Keratinocyte (primary cell): ENCODE measurements around the gene MAGEA9B. TPM values are rescaled to one million over a fixed set of nuclear protein-coding genes. Genes with fewer than 3 reads are reported as not detected.
"Not testable (repeated sequence)": the region's sequence is repeated elsewhere in the genome, so short reads cannot be mapped to it uniquely, and the experiment has no call there.

Experiments used
- DNase-seq: peaks from one replicate; pipeline ENCODE4 v3.0.0-alpha.2; 2011; ENCODE audit warnings: low read depth, missing footprints, low spot score
- FAIRE-seq: peaks from 2 replicates; lab custom pipeline; 2011; peaks lifted over from hg19 to GRCh38; lab: Jason Lieb, UNC
- H2AFZ ChIP-seq: 2 replicates; pipeline ENCODE4 v1.6.0; 2012; ENCODE audit warnings: low read length, control low read depth, inconsistent platforms; ENCODE audit not compliant: control insufficient read depth
- H3K27ac ChIP-seq: 2 replicates; pipeline ENCODE4 v1.5.1; 2011; ENCODE audit warnings: low read length; ENCODE audit not compliant: control insufficient read depth, insufficient read depth
- H3K27me3 ChIP-seq: 3 replicates; pipeline ENCODE4 v1.6.0; 2011; ENCODE audit warnings: low read length; ENCODE audit not compliant: control insufficient read depth, insufficient read depth; ENCODE audit errors: extremely low read depth
- H3K36me3 ChIP-seq, 2 experiments: 2 replicates in 1 of 2; 3 replicates in 1 of 2; pipeline ENCODE4 v1.5.1; 2011; ENCODE audit warnings: low read length in 2 of 2, mild to moderate bottlenecking in 1 of 2; ENCODE audit not compliant: control insufficient read depth in 2 of 2, insufficient read depth in 2 of 2; ENCODE audit errors: extremely low read depth in 1 of 2
- H3K4me1 ChIP-seq: 3 replicates; pipeline ENCODE4 v1.5.1; 2011; ENCODE audit warnings: low read length; ENCODE audit not compliant: control insufficient read depth, insufficient read depth; ENCODE audit errors: extremely low read depth
- H3K4me2 ChIP-seq: 3 replicates; pipeline ENCODE4 v1.6.0; 2011; ENCODE audit warnings: low read depth, low read length; ENCODE audit not compliant: control insufficient read depth, insufficient read depth; ENCODE audit errors: extremely low read depth
- H3K4me3 ChIP-seq, 3 experiments: fragments of 200-600 bp in 1 of 3; sonication (generic) in 1 of 3; 2 replicates in 2 of 3; 3 replicates in 1 of 3; pipeline ENCODE4 v1.5.1; 2011 to 2016; ENCODE audit warnings: low read length in 3 of 3, mild to moderate bottlenecking in 3 of 3, control low read depth in 2 of 3, inconsistent platforms in 1 of 3, low read depth in 1 of 3, mixed read lengths in 1 of 3, mixed run types in 1 of 3, moderate library complexity in 1 of 3; ENCODE audit not compliant: control insufficient read depth in 2 of 3, insufficient read depth in 2 of 3; ENCODE audit errors: extremely low read depth in 1 of 3
- H3K79me2 ChIP-seq: 2 replicates; pipeline ENCODE4 v1.6.0; 2012; ENCODE audit warnings: low read length; ENCODE audit not compliant: control insufficient read depth, insufficient read depth
- H3K9ac ChIP-seq: 3 replicates; pipeline ENCODE4 v1.6.0; 2011; ENCODE audit warnings: low read length; ENCODE audit not compliant: control insufficient read depth, insufficient read depth; ENCODE audit errors: extremely low read depth
- H3K9me1 ChIP-seq: 3 replicates; pipeline ENCODE4 v1.6.0; 2011; ENCODE audit warnings: low read length; ENCODE audit not compliant: control insufficient read depth, insufficient read depth; ENCODE audit errors: extremely low read depth
- H3K9me3 ChIP-seq: 2 replicates; pipeline ENCODE4 v1.5.1; 2012; ENCODE audit warnings: low read depth, low read length; ENCODE audit not compliant: control insufficient read depth
- H4K20me1 ChIP-seq: 3 replicates; pipeline ENCODE4 v1.6.0; 2011; ENCODE audit warnings: low read length; ENCODE audit not compliant: control insufficient read depth, insufficient read depth; ENCODE audit errors: extremely low read depth
- CTCF ChIP-seq, 3 experiments: IDR thresholded peaks in 1 of 3; conservative IDR thresholded peaks in 1 of 3; optimal IDR thresholded peaks in 1 of 3; 2 replicates in 2 of 3; 3 replicates in 1 of 3; pipeline versions ENCODE3 to v1.5.1; 2011; ENCODE audit warnings: low read length in 3 of 3, mild to moderate bottlenecking in 3 of 3, moderate library complexity in 2 of 3, control low read depth in 1 of 3, inconsistent platforms in 1 of 3; ENCODE audit not compliant: insufficient read depth in 2 of 3; ENCODE audit errors: extremely low read depth in 1 of 3
- EZH2 ChIP-seq: IDR thresholded peaks from one replicate; pipeline ENCODE4 v1.6.1; 2012; ENCODE audit warnings: inconsistent platforms, mild to moderate bottlenecking, low read length, moderate library complexity
- dilution Hi-C: fragments of 300-500 bp; cut with MboI; formaldehyde crosslinking; loops from one replicate; pipeline ENCODE4 v1.7.0; 2020; ENCODE audit warnings: low sequenced_read_pairs; ENCODE audit not compliant: extremely low pct_ligation_motif_present
- polyA plus RNA-seq, 5 experiments: library from polyadenylated mRNA; depleted of rRNA in 3 of 5; stranded (reverse) in 3 of 5; stranded (forward) in 1 of 5; unstranded in 1 of 5; fragments of >200 nt; gene quantifications; 1 replicate in 1 of 5; 2 replicates in 3 of 5; 3 replicates in 1 of 5; pipeline versions ENCODE4 v1.2.1 to v1.2.3, GENCODE V29; 2011 to 2012; ENCODE audit warnings: missing spikeins in 2 of 5, low read depth in 1 of 5, low replicate concordance in 1 of 5

The MAGEA9B gene
- polyA plus RNA-seq, 1 donor (not counting 4 experiments of a cell fraction or from before 2014, with no cell fraction given) = not detected

GRCh38 chrX:149628768-149629167, 41.5 kb upstream of the MAGEA9B start:
- Histone ChIP-seq H3K27ac (peak overlapping the region; percentile 24), H3K9ac (no peak overlapping the region), H3K4me3 (no peak overlapping the region), H3K9me3 (no peaks in the 10 kb centered on the region), H3K79me2 (peaks cover 42% of the 10 kb centered on the region), H3K27me3 (no peaks in the 10 kb centered on the region), H3K4me2 (peak overlapping the region; percentile 33), H3K9me1 (no peaks in the 10 kb centered on the region), H2AFZ (no peak overlapping the region), H3K4me1 (peaks cover 35% of the 10 kb centered on the region), H4K20me1 (no peaks in the 10 kb centered on the region), H3K36me3 (no peaks in the 10 kb centered on the region)
- dilution Hi-C loops = no loop called here
- FAIRE-seq (no peak), DNase-seq (no peak)
- TF ChIP-seq EZH2 (no peak), CTCF (optimal IDR thresholded peaks at IDR 0.05 in 1 of 3, IDR thresholded peaks at IDR 0.05 in 1 of 3, conservative IDR thresholded peaks at IDR 0.05 in 1 of 3; ENCODE audit: extremely low read depth in 1 of 3, insufficient read depth in 2 of 3, low read length in 3 of 3) (no peak)

- peak overlapping the region; percentile 24 for H3K27ac ChIP-seq
- H3K9me3 ChIP-seq = no peaks in the 10 kb centered on the region
- TF ChIP-seq CTCF (optimal IDR thresholded peaks at IDR 0.05 in 1 of 3, IDR thresholded peaks at IDR 0.05 in 1 of 3, conservative IDR thresholded peaks at IDR 0.05 in 1 of 3; ENCODE audit: extremely low read depth in 1 of 3, insufficient read depth in 2 of 3, low read length in 3 of 3) (no peak), EZH2 (no peak)
- no peak overlapping the region for H3K9ac ChIP-seq
- FAIRE-seq (peak; percentile 34), DNase-seq (peak; percentile 32)
- no peak overlapping the region for H3K4me3 ChIP-seq
- peaks cover 35% of the 10 kb centered on the region for H3K4me1 ChIP-seq
- H3K9me1 ChIP-seq = no peaks in the 10 kb centered on the region
- H3K36me3 ChIP-seq = no peaks in the 10 kb centered on the region
- H3K79me2 ChIP-seq = peaks cover 42% of the 10 kb centered on the region
- peak overlapping the region; percentile 33 for H3K4me2 ChIP-seq
- no peaks in the 10 kb centered on the region for H3K27me3 ChIP-seq
- no peaks in the 10 kb centered on the region for H4K20me1 ChIP-seq
- dilution Hi-C loops = no loop called here
- H2AFZ ChIP-seq = no peak overlapping the region
Observed at GRCh38 chrX:149628280-149628679, 41.0 kb upstream of the MAGEA9B start.

- H3K27me3 ChIP-seq, DNase-seq, H4K20me1 ChIP-seq, H3K36me3 ChIP-seq, FAIRE-seq, H3K27ac ChIP-seq, H3K9ac ChIP-seq, dilution Hi-C loops, H3K9me3 ChIP-seq, H2AFZ ChIP-seq, H3K9me1 ChIP-seq, H3K4me3 ChIP-seq, H3K4me2 ChIP-seq: not testable (repeated sequence)
- Histone ChIP-seq H3K4me1 (peaks cover 35% of the 10 kb centered on the region), H3K79me2 (peaks cover 46% of the 10 kb centered on the region)
Observed at GRCh38 chrX:149626829-149627228, 39.6 kb upstream of the MAGEA9B start.

GRCh38 chrX:149619662-149620061, 32.4 kb upstream of the MAGEA9B start:
- H3K36me3 ChIP-seq, DNase-seq, dilution Hi-C loops, H3K4me1 ChIP-seq, H3K9ac ChIP-seq, H3K27me3 ChIP-seq, H2AFZ ChIP-seq, H3K4me2 ChIP-seq, H3K4me3 ChIP-seq, FAIRE-seq, H4K20me1 ChIP-seq, H3K27ac ChIP-seq, H3K9me1 ChIP-seq, H3K9me3 ChIP-seq: not testable (repeated sequence)
- H3K79me2 ChIP-seq = peaks cover 17% of the 10 kb centered on the region
